ENCODE measurements around the gene TUBA4A. TPM values are rescaled to one million over a fixed set of nuclear protein-coding genes. Genes with fewer than 3 reads are reported as not detected.

Gene TUBA4A
- total and polyA plus RNA-seq, 3 experiments from 2014 or later, result 175 to 234 (median 178) TPM

GRCh38 chr2:219251656-219252055 is 2.1 kb downstream of the TUBA4A start:
- Mint-ChIP-seq H3K36me3 (peaks cover 4 to 66% (median 25%) of the 10 kb centered on the region in 3 donors), H3K4me1 (peaks cover 67 to 73% (median 68%) of the 10 kb centered on the region in 3 donors), H3K27me3 (peaks cover 0 to 4% of the 10 kb centered on the region in 2 donors), H3K4me3 (peak overlapping the region; percentile 84 to 99 (median 89)), H3K27ac (peak overlapping the region; percentile 45 to 98 (median 94)), H3K9me3 (no peaks in the 10 kb centered on the region)
- no peak for DNase-seq
- Histone ChIP-seq H3K4me1 (ENCODE audit: insufficient read depth, low read length) (peaks cover 60% of the 10 kb centered on the region), H3K36me3 (ENCODE audit: insufficient read depth, low read length) (peaks cover 35% of the 10 kb centered on the region), H3K4me3 (ENCODE audit: low read length) (peak overlapping the region; percentile 99), H3K27me3 (ENCODE audit: insufficient read depth, low read length, poor library complexity, severe bottlenecking) (no peaks in the 10 kb centered on the region), H3K9me3 (ENCODE audit: low read length) (no peaks in the 10 kb centered on the region), H3K27ac (ENCODE audit: low read depth, low read length) (peak overlapping the region; percentile 95)
- ChIA-PET CTCF (interaction anchor here (0.6 to 12.3 kb wide), 8 partner anchors 10 to 44 kb away, joined by 3 to 136 read pairs (median 6); partner anchors contain the start of genes ANKZF1, ATG9A and DNAJB2), POLR2A (interaction anchor here (0.5 to 11.9 kb wide), 8 partner anchors 10 to 871 kb away, joined by 3 to 164 read pairs (median 6); partner anchors contain the start of genes ABCB6, ANKZF1, ATG9A and CNPPD1)

- Histone ChIP-seq H3K27ac (ENCODE audit: low read depth, low read length) (peak overlapping the region; percentile 69), H3K9me3 (ENCODE audit: low read length) (no peaks in the 10 kb centered on the region), H3K36me3 (ENCODE audit: insufficient read depth, low read length) (peaks cover 35% of the 10 kb centered on the region), H3K4me1 (ENCODE audit: insufficient read depth, low read length) (peaks cover 70% of the 10 kb centered on the region), H3K27me3 (ENCODE audit: insufficient read depth, low read length, poor library complexity, severe bottlenecking) (no peaks in the 10 kb centered on the region), H3K4me3 (ENCODE audit: low read length) (peak overlapping the region; percentile 56)
- POLR2A ChIA-PET, result interaction anchor here (1.3 to 11.9 kb wide), 7 partner anchors 10 to 74 kb away, joined by 4 to 164 read pairs (median 9); partner anchors contain the start of genes ABCB6, ANKZF1, ATG9A and CNPPD1
- Mint-ChIP-seq H3K27me3 (peaks cover 0 to 5% of the 10 kb centered on the region in 2 donors), H3K9me3 (peaks cover 0 to 2% (median 0%) of the 10 kb centered on the region in 5 donors), H3K4me1 (peaks cover 74 to 79% (median 78%) of the 10 kb centered on the region in 3 donors), H3K27ac (peak overlapping the region; percentile 85 to 98 (median 94)), H3K4me3 (peak overlapping the region; percentile 84 to 99 (median 90)), H3K36me3 (peaks cover 4 to 69% (median 25%) of the 10 kb centered on the region in 3 donors)
- DNase-seq, result peak in 1 of 5 donors; percentile 44
- CTCF ChIA-PET, result interaction anchor here (0.7 to 12.3 kb wide), 17 partner anchors 11 to 96 kb away, joined by 3 to 136 read pairs (median 4); partner anchors contain the start of genes ANKZF1, ATG9A, DNAJB2 and NHEJ1
Observed at GRCh38 chr2:219250049-219250781, 3.5 kb downstream of the TUBA4A start.

- Mint-ChIP-seq H3K27me3 (peaks cover 0 to 6% of the 10 kb centered on the region in 2 donors), H3K4me1 (peaks cover 75 to 81% (median 78%) of the 10 kb centered on the region in 3 donors), H3K4me3 (peak overlapping the region; percentile 84 to 99 (median 90)), H3K9me3 (peaks cover 0 to 2% (median 0%) of the 10 kb centered on the region in 5 donors), H3K36me3 (peaks cover 4 to 65% (median 25%) of the 10 kb centered on the region in 3 donors), H3K27ac (peak overlapping the region; percentile 85 to 98 (median 94))
- Histone ChIP-seq H3K9me3 (ENCODE audit: low read length) (no peaks in the 10 kb centered on the region), H3K4me3 (ENCODE audit: low read length) (peak overlapping the region; percentile 56), H3K27me3 (ENCODE audit: insufficient read depth, low read length, poor library complexity, severe bottlenecking) (no peaks in the 10 kb centered on the region), H3K4me1 (ENCODE audit: insufficient read depth, low read length) (peaks cover 74% of the 10 kb centered on the region), H3K36me3 (ENCODE audit: insufficient read depth, low read length) (peaks cover 35% of the 10 kb centered on the region), H3K27ac (ENCODE audit: low read depth, low read length) (peak overlapping the region; percentile 69)
- CTCF ChIA-PET, result interaction anchor here (0.7 to 12.3 kb wide), 18 partner anchors 10 to 96 kb away, joined by 3 to 136 read pairs (median 4); partner anchors contain the start of genes ANKZF1, ATG9A, DNAJB2 and NHEJ1
- POLR2A ChIA-PET, result interaction anchor here (0.5 to 11.9 kb wide), 10 partner anchors 10 to 842 kb away, joined by 3 to 164 read pairs (median 8); partner anchors contain the start of genes ABCB6, ANKZF1, ATG9A and CNPPD1
- DNase-seq, result peak; percentile 23 to 66 (median 61)
Observed at GRCh38 chr2:219249203-219249980, 4.3 kb downstream of the TUBA4A start.

GRCh38 chr2:219248845-219249202 is 4.9 kb downstream of the TUBA4A start:
- H3K36me3 Mint-ChIP-seq, result peaks cover 4 to 63% (median 25%) of the 10 kb centered on the region in 3 donors
- no peak for DNase-seq
- Histone ChIP-seq H3K27ac (ENCODE audit: low read depth, low read length) (peak overlapping the region; percentile 69), H3K36me3 (ENCODE audit: insufficient read depth, low read length) (peaks cover 35% of the 10 kb centered on the region), H3K9me3 (ENCODE audit: low read length) (no peaks in the 10 kb centered on the region), H3K4me1 (ENCODE audit: insufficient read depth, low read length) (peaks cover 76% of the 10 kb centered on the region), H3K27me3 (ENCODE audit: insufficient read depth, low read length, poor library complexity, severe bottlenecking) (no peaks in the 10 kb centered on the region), H3K4me3 (ENCODE audit: low read length) (peak overlapping the region; percentile 56)
- H3K9me3 Mint-ChIP-seq, result peaks cover 0 to 2% (median 0%) of the 10 kb centered on the region in 5 donors
- POLR2A ChIA-PET, result interaction anchor here (0.5 to 11.9 kb wide), 11 partner anchors 9 to 841 kb away, joined by 3 to 164 read pairs (median 8); partner anchors contain the start of genes ABCB6, ANKZF1, ATG9A and CNPPD1
- H3K27me3 Mint-ChIP-seq, result peaks cover 0 to 6% of the 10 kb centered on the region in 2 donors
- H3K27ac Mint-ChIP-seq, result peak overlapping the region; percentile 85 to 98 (median 94)
- H3K4me1 Mint-ChIP-seq, result peaks cover 78 to 84% (median 80%) of the 10 kb centered on the region in 3 donors
- H3K4me3 Mint-ChIP-seq, result peak overlapping the region; percentile 84 to 99 (median 90)
- CTCF ChIA-PET, result interaction anchor here (1.0 to 12.3 kb wide), 9 partner anchors 19 to 95 kb away, joined by 3 to 136 read pairs (median 9); partner anchors contain the start of genes ANKZF1, ATG9A, DNAJB2 and NHEJ1

- CTCF ChIA-PET, result interaction anchor here (0.7 to 12.3 kb wide), 6 partner anchors 18 to 268 kb away, joined by 3 to 136 read pairs (median 24); partner anchors contain the start of genes ANKZF1, ATG9A and DNAJB2
- Mint-ChIP-seq H3K27ac (peak overlapping the region; percentile 88 to 99 (median 95)), H3K27me3 (peaks cover 0 to 6% of the 10 kb centered on the region in 2 donors), H3K9me3 (peaks cover 0 to 2% (median 0%) of the 10 kb centered on the region in 5 donors), H3K4me1 (peaks cover 78 to 90% (median 80%) of the 10 kb centered on the region in 3 donors), H3K4me3 (peak overlapping the region; percentile 81 to 99 (median 90)), H3K36me3 (peaks cover 4 to 57% (median 25%) of the 10 kb centered on the region in 3 donors)
- Histone ChIP-seq H3K36me3 (ENCODE audit: insufficient read depth, low read length) (peaks cover 35% of the 10 kb centered on the region), H3K27ac (ENCODE audit: low read depth, low read length) (peak overlapping the region; percentile 69), H3K9me3 (ENCODE audit: low read length) (no peaks in the 10 kb centered on the region), H3K4me3 (ENCODE audit: low read length) (peak overlapping the region; percentile 86), H3K4me1 (ENCODE audit: insufficient read depth, low read length) (peaks cover 76% of the 10 kb centered on the region), H3K27me3 (ENCODE audit: insufficient read depth, low read length, poor library complexity, severe bottlenecking) (no peaks in the 10 kb centered on the region)
- POLR2A ChIA-PET, result interaction anchor here (0.5 to 11.9 kb wide), 10 partner anchors 18 to 352 kb away, joined by 3 to 164 read pairs (median 6); partner anchors contain the start of genes ANKZF1, ATG9A, CNPPD1 and DNAJB2
- peak; percentile 52 to 86 (median 83) for DNase-seq
Observed at GRCh38 chr2:219247678-219248642, 5.8 kb downstream of the TUBA4A start.

- Mint-ChIP-seq H3K36me3 (peaks cover 4 to 43% (median 17%) of the 10 kb centered on the region in 3 donors), H3K4me3 (peak overlapping the region; percentile 84 to 99 (median 91)), H3K4me1 (peaks cover 66 to 79% (median 67%) of the 10 kb centered on the region in 3 donors), H3K27ac (peak overlapping the region in 7 of 8 donors; percentile 91 to 98 (median 98)), H3K9me3 (peaks cover 0 to 2% (median 0%) of the 10 kb centered on the region in 5 donors), H3K27me3 (peaks cover 0 to 6% of the 10 kb centered on the region in 2 donors)
- H3K36me3 ChIP-seq (ENCODE audit: insufficient read depth, low read length), result peaks cover 28% of the 10 kb centered on the region
- peak overlapping the region; percentile 58 for H3K27ac ChIP-seq (ENCODE audit: low read depth, low read length)
- DNase-seq, result peak in 1 of 5 donors; percentile 12
- no peaks in the 10 kb centered on the region for H3K9me3 ChIP-seq (ENCODE audit: low read length)
- H3K4me3 ChIP-seq (ENCODE audit: low read length), result peak overlapping the region; percentile 86
- H3K27me3 ChIP-seq (ENCODE audit: insufficient read depth, low read length, poor library complexity, severe bottlenecking), result no peaks in the 10 kb centered on the region
- H3K4me1 ChIP-seq (ENCODE audit: insufficient read depth, low read length), result peaks cover 69% of the 10 kb centered on the region
- ChIA-PET CTCF (interaction anchor here (1.0 to 4.4 kb wide), 5 partner anchors 16 to 92 kb away, joined by 3 to 35 read pairs (median 5); partner anchors contain the start of genes ANKZF1, ATG9A and DNAJB2), POLR2A (interaction anchor here (1.6 to 11.9 kb wide), 4 partner anchors 8 to 141 kb away, joined by 4 to 164 read pairs (median 15); partner anchors contain the start of genes ABCB6, ANKZF1, ATG9A and DNPEP)
Observed at GRCh38 chr2:219246559-219246958, 7.2 kb downstream of the TUBA4A start.
